Thyroid gland (tissue), 4 donors: ENCODE data around the gene RNF40. TPM values are rescaled to one million over a fixed set of nuclear protein-coding genes. Genes with fewer than 3 reads are reported as not detected.

ENCODE experiments used
- DNase-seq, 2 donors: peaks; one replicate each; pipeline ENCODE4 v3.0.0-alpha.2; 2019
- H3K27ac ChIP-seq, 3 donors: fragments of 200-600 bp; sonication (generic); 1 replicate in 2 of 3; 2 replicates in 1 of 3; pipeline ENCODE4 v1.5.1; 2016 to 2019; ENCODE audit warnings: mild to moderate bottlenecking in 1 of 3, moderate library complexity in 1 of 3
- H3K27me3 ChIP-seq: fragments of 200-600 bp; sonication (generic); one replicate; pipeline ENCODE4 v1.5.1; 2019
- H3K36me3 ChIP-seq, 2 donors: fragments of 200-600 bp; sonication (generic); one replicate each; pipeline ENCODE4 v1.5.1; 2016 to 2019
- H3K4me1 ChIP-seq, 2 donors: fragments of 200-600 bp; sonication (generic); one replicate each; pipeline ENCODE4 v1.5.1; 2017 to 2019
- H3K4me3 ChIP-seq, 3 donors: fragments of 200-600 bp; sonication (generic); replicated peaks in 1 of 3; 1 replicate in 2 of 3; 2 replicates in 1 of 3; pipeline ENCODE4 v1.5.1; 2016; ENCODE audit warnings: mild to moderate bottlenecking in 1 of 3
- H3K9me3 ChIP-seq: fragments of 200-600 bp; sonication (generic); one replicate; pipeline ENCODE4 v1.5.1; 2017
- CTCF ChIP-seq, 6 experiments: fragments of 200-600 bp in 3 of 6; fragments of 450-650 bp in 3 of 6; sonication (generic) in 3 of 6; IDR thresholded peaks; one replicate each; pipeline ENCODE4 v1.5.1; 2016 to 2019; ENCODE audit warnings: antibody characterized with exemption in 6 of 6, mild to moderate bottlenecking in 2 of 6, inconsistent platforms in 1 of 6, moderate library complexity in 1 of 6
- POLR2A ChIP-seq, 2 donors: fragments of 450-650 bp; IDR thresholded peaks; one replicate each; pipeline ENCODE4 v1.6.1; 2017; ENCODE audit warnings: antibody characterized with exemption in 2 of 2, mild to moderate bottlenecking in 2 of 2, moderate library complexity in 1 of 2
- WGBS, 2 donors: methylation state at CpG; one replicate each; pipeline ENCODE4 v1.1.5; 2017; 5-methylcytosine and 5-hydroxymethylcytosine counted together
- intact Hi-C: fragments of 100-400 bp; cut with DNase I; formaldehyde crosslinking; loops from one replicate; pipeline ENCODE4 v1.15.1; 2023
- total RNA-seq, 4 donors: library from RNA; depleted of rRNA; stranded (reverse); fragments of >200 nt; gene quantifications; one replicate each; pipeline ENCODE4 v1.2.3, GENCODE V29; 2016

Gene RNF40
- total RNA-seq, 4 donors from 2014 or later: 105 to 147 (median 113) TPM

- no peak for DNase-seq
- no peak for TF ChIP-seq CTCF (IDR thresholded peaks at IDR 0.05)
- TF ChIP-seq POLR2A (IDR thresholded peaks at IDR 0.05): no peak
- peaks cover 80 to 86% of the 10 kb centered on the region in 2 donors for H3K36me3 ChIP-seq
- 100% methylated on average over 1 of the region's 1 CpG for WGBS, 2 donors
- no peak overlapping the region for H3K27ac ChIP-seq
- H3K27me3 ChIP-seq: no peaks in the 10 kb centered on the region
- intact Hi-C loops: no loop called here
- no peaks in the 10 kb centered on the region for H3K9me3 ChIP-seq
- H3K4me3 ChIP-seq: no peak overlapping the region
- H3K4me1 ChIP-seq: no peaks in the 10 kb centered on the region
These were observed 40.5 kb upstream of the RNF40 start for GRCh38 chr16:30721606-30722005.

- TF ChIP-seq CTCF (IDR thresholded peaks at IDR 0.05): no peak
- no peak for TF ChIP-seq POLR2A (IDR thresholded peaks at IDR 0.05)
- H3K36me3 ChIP-seq: peaks cover 74 to 78% of the 10 kb centered on the region in 2 donors
These were observed 39.7 kb upstream of the RNF40 start for GRCh38 chr16:30722443-30722842.

GRCh38 chr16:30722916-30723315, 39.2 kb upstream of the RNF40 start:
- Histone ChIP-seq H3K4me3 (no peak overlapping the region), H3K36me3 (peaks cover 73 to 74% of the 10 kb centered on the region in 2 donors), H3K9me3 (no peaks in the 10 kb centered on the region), H3K27me3 (no peaks in the 10 kb centered on the region), H3K4me1 (no peaks in the 10 kb centered on the region), H3K27ac (no peak overlapping the region)
- no peak for DNase-seq
- intact Hi-C loops: no loop called here
- WGBS, 2 donors: 90 to 93% methylated on average over 10 of the region's 10 CpGs
- TF ChIP-seq POLR2A (IDR thresholded peaks at IDR 0.05) (no peak), CTCF (IDR thresholded peaks at IDR 0.05) (no peak)

More at GRCh38 chr16:30722443-30722842, 39.7 kb upstream of the RNF40 start:
- intact Hi-C loops: no loop called here
- DNase-seq: no peak
- Histone ChIP-seq H3K9me3 (no peaks in the 10 kb centered on the region), H3K27me3 (no peaks in the 10 kb centered on the region), H3K27ac (no peak overlapping the region), H3K4me1 (no peaks in the 10 kb centered on the region), H3K4me3 (no peak overlapping the region)
- 79 to 88% methylated on average over 6 of the region's 6 CpGs for WGBS, 2 donors

GRCh38 chr16:30723725-30724355, 38.3 kb upstream of the RNF40 start:
- TF ChIP-seq POLR2A (IDR thresholded peaks at IDR 0.05) (no peak), CTCF (IDR thresholded peaks at IDR 0.05) (no peak)
- 93 to 95% methylated on average over 12 of the region's 12 CpGs for WGBS, 2 donors
- Histone ChIP-seq H3K4me1 (no peaks in the 10 kb centered on the region), H3K27me3 (no peaks in the 10 kb centered on the region), H3K4me3 (no peak overlapping the region), H3K27ac (no peak overlapping the region), H3K9me3 (no peaks in the 10 kb centered on the region), H3K36me3 (peaks cover 67 to 71% of the 10 kb centered on the region in 2 donors)
- intact Hi-C loops: no loop called here
- DNase-seq: no peak

- Histone ChIP-seq H3K27me3 (no peaks in the 10 kb centered on the region), H3K9me3 (no peaks in the 10 kb centered on the region), H3K4me1 (no peaks in the 10 kb centered on the region), H3K27ac (no peak overlapping the region), H3K4me3 (no peak overlapping the region), H3K36me3 (peaks cover 69 to 72% of the 10 kb centered on the region in 2 donors)
- no peak for DNase-seq
- 84 to 85% methylated on average over 23 of the region's 23 CpGs for WGBS, 2 donors
- intact Hi-C loops: no loop called here
- no peak for TF ChIP-seq CTCF (IDR thresholded peaks at IDR 0.05)
- TF ChIP-seq POLR2A (IDR thresholded peaks at IDR 0.05): no peak
These were observed 37.3 kb upstream of the RNF40 start for GRCh38 chr16:30724641-30725417.
